GM12878 (cell line): Measurements from ENCODE around the gene STRADB. TPM values are rescaled to one million over a fixed set of nuclear protein-coding genes. Genes with fewer than 3 reads are reported as not detected.
"Not testable (repeated sequence)": the region's sequence is repeated elsewhere in the genome, so short reads cannot be mapped to it uniquely, and the experiment has no call there.

ENCODE experiments used
- ATAC-seq: fragments of 200-7000 bp; cut with Tn5 transposase; 3 replicates; pipeline ENCODE4 v1.9.1; 2020; ENCODE audit warnings: mild to moderate bottlenecking, moderate library complexity
- BruUV-seq: library from RNA; stranded (reverse); fragments of 400-500 nt; replicated peaks from 2 replicates; lab custom pipeline; 2021; lab: Mats Ljungman, UMichigan
- CTCF ChIA-PET: fragments of 300-600 bp; sonication (Branson Sonifier 250); formaldehyde crosslinking; extraction: SDS; loops from one replicate; lab custom pipeline; 2021; ENCODE audit warnings: inconsistent platforms; lab: Yijun Ruan, JAX
- POLR2A ChIA-PET: fragments of 350-600 bp; formaldehyde crosslinking; extraction: SDS; loops from one replicate; lab custom pipeline; 2021; ENCODE audit warnings: inconsistent platforms; lab: Charles Lee
- RAD21 ChIA-PET: fragments of 300-600 bp; sonication (Branson Sonifier 250); formaldehyde crosslinking; loops from one replicate; lab custom pipeline; 2023; ENCODE audit warnings: antibody characterized with exemption; ENCODE audit not compliant: unreplicated experiment; lab: Charles Lee
- SMC1A ChIA-PET: fragments of 300-600 bp; sonication (Branson Sonifier 250); formaldehyde crosslinking; loops from one replicate; lab custom pipeline; 2023; ENCODE audit not compliant: unreplicated experiment, uncharacterized antibody; lab: Charles Lee
- DNase-seq: peaks from one replicate; pipeline ENCODE4 v3.0.0-alpha.2; 2011; ENCODE audit warnings: low read depth, low spot score
- FAIRE-seq: peaks from 3 replicates; lab custom pipeline; 2011; peaks lifted over from hg19 to GRCh38; lab: Jason Lieb, UNC
- H2AFZ ChIP-seq: 2 replicates; pipeline ENCODE4 v1.6.0; 2011; ENCODE audit warnings: low read depth, low read length, control low read depth; ENCODE audit not compliant: control insufficient read depth
- H3K27ac ChIP-seq: 2 replicates; pipeline ENCODE4 v1.5.1; 2011; ENCODE audit warnings: control low read depth; ENCODE audit not compliant: control insufficient read depth, insufficient read depth
- H3K27me3 ChIP-seq, 2 experiments: replicated peaks in 1 of 2; 2 replicates each; pipeline versions ENCODE4 v1.6.0 to v1.6.1; 2011; ENCODE audit warnings: low read length in 1 of 2; ENCODE audit not compliant: control insufficient read depth in 2 of 2, insufficient read depth in 2 of 2
- H3K36me3 ChIP-seq, 2 experiments: 2 replicates each; pipeline ENCODE4 v1.5.1; 2011; ENCODE audit warnings: low read length in 1 of 2; ENCODE audit not compliant: control insufficient read depth in 2 of 2, insufficient read depth in 2 of 2
- H3K4me1 ChIP-seq: 2 replicates; pipeline ENCODE4 v1.6.1; 2011; ENCODE audit warnings: mild to moderate bottlenecking, low read length, moderate library complexity, mixed read lengths; ENCODE audit not compliant: control insufficient read depth, insufficient read depth
- H3K4me2 ChIP-seq: 2 replicates; pipeline ENCODE4 v1.6.0; 2011; ENCODE audit warnings: control low read depth; ENCODE audit not compliant: control insufficient read depth, insufficient read depth
- H3K4me3 ChIP-seq: fragments of 200-600 bp; sonication (generic); 2 replicates; pipeline ENCODE4 v1.5.1; 2016
- H3K79me2 ChIP-seq: 2 replicates; pipeline ENCODE4 v1.6.0; 2011; ENCODE audit warnings: low read length; ENCODE audit not compliant: control insufficient read depth, insufficient read depth
- H3K9ac ChIP-seq: 2 replicates; pipeline ENCODE4 v1.8.0; 2011; ENCODE audit warnings: low read length, control low read depth, mixed read lengths; ENCODE audit not compliant: control insufficient read depth, insufficient read depth
- H3K9me3 ChIP-seq: replicated peaks from 3 replicates; pipeline ENCODE4 v1.5.1; 2011; ENCODE audit warnings: mild to moderate bottlenecking, low read length; ENCODE audit not compliant: control insufficient read depth, insufficient read depth
- H4K20me1 ChIP-seq: 2 replicates; pipeline ENCODE4 v1.6.0; 2011; ENCODE audit not compliant: control insufficient read depth, insufficient read depth
- ASH2L ChIP-seq: fragments of 300-600, 200-600 bp; sonication (generic); IDR thresholded peaks from 2 replicates; pipeline ENCODE4 v1.6.1; 2017; ENCODE audit warnings: low read depth, mild to moderate bottlenecking, borderline replicate concordance
- BRCA1 ChIP-seq: IDR thresholded peaks from 2 replicates; pipeline ENCODE4 v1.6.1; 2011; ENCODE audit warnings: low read depth, low read length, improper control_type of control experiment
- CBFB ChIP-seq: IDR thresholded peaks from 2 replicates; pipeline ENCODE4 v1.6.1; 2016; ENCODE audit warnings: antibody characterized with exemption, low read depth
- CHD4 ChIP-seq: fragments of 200-600 bp; sonication (generic); IDR thresholded peaks from 2 replicates; pipeline ENCODE4 v1.6.1; 2016; ENCODE audit warnings: mild to moderate bottlenecking
- GABPA ChIP-seq: IDR thresholded peaks from 2 replicates; pipeline ENCODE4 v1.6.1; 2014; ENCODE audit warnings: antibody characterized with exemption, low read depth, mild to moderate bottlenecking, inconsistent platforms
- HCFC1 ChIP-seq: fragments of 150-350 bp; IDR thresholded peaks from 2 replicates; pipeline ENCODE4 v1.6.1; 2014; ENCODE audit warnings: low read length
- JUND ChIP-seq: IDR thresholded peaks from 2 replicates; pipeline ENCODE4 v1.6.1; 2012; ENCODE audit warnings: low read depth, mild to moderate bottlenecking, low read length, improper control_type of control experiment, moderate library complexity
- KLF5 ChIP-seq: fragments of 450-650 bp; IDR thresholded peaks from 2 replicates; pipeline ENCODE4 v1.6.1; 2014; ENCODE audit warnings: mild to moderate bottlenecking; ENCODE audit not compliant: partially characterized antibody
- MXI1 ChIP-seq: fragments of 150-350 bp; IDR thresholded peaks from 2 replicates; pipeline ENCODE4 v1.6.1; 2011; ENCODE audit warnings: low read depth, mild to moderate bottlenecking, inconsistent platforms, low read length, improper control_type of control experiment
- RCOR1 ChIP-seq: conservative IDR thresholded peaks from 2 replicates; pipeline ENCODE4 v1.6.1; 2012; ENCODE audit warnings: low read depth, low read length, improper control_type of control experiment
- USF1 ChIP-seq: IDR thresholded peaks from 2 replicates; pipeline ENCODE4 v1.6.1; 2011; ENCODE audit warnings: borderline replicate concordance, low read depth, mild to moderate bottlenecking, moderate library complexity, mixed read lengths, low read length; ENCODE audit not compliant: insufficient read depth; ENCODE audit errors: extremely low read length
- ZBTB11 ChIP-seq: fragments of 450-650 bp; formaldehyde crosslinking; IDR thresholded peaks from 2 replicates; pipeline ENCODE4 v1.5.0; 2022; ENCODE audit warnings: mild to moderate bottlenecking, missing genetic modification characterization
- ZNF274 ChIP-seq: IDR thresholded peaks from one replicate; pipeline ENCODE4 v1.8.0; 2011; ENCODE audit not compliant: insufficient read length, insufficient read depth
- WGBS: methylation state at CpG from one replicate; pipeline ENCODE4 v1.1.6; 2016; ENCODE audit warnings: low lambda C conversion rate; ENCODE audit not compliant: insufficient replicate concordance, insufficient coverage; ENCODE audit errors: missing lambda C conversion rate; 5-methylcytosine and 5-hydroxymethylcytosine counted together
- in situ Hi-C: fragments of 300-500 bp; cut with MboI; formaldehyde crosslinking; loops from 9 replicates; pipeline ENCODE4 v1.14.3; 2018; ENCODE audit warnings: mixed read lengths
- intact Hi-C: fragments of 100-400 bp; cut with micrococcal nuclease; formaldehyde crosslinking; loops from one replicate; pipeline ENCODE4 v1.14.2; 2022; ENCODE audit not compliant: unreplicated experiment
- polyA plus RNA-seq, 11 experiments: library from polyadenylated mRNA; depleted of rRNA in 4 of 11; unstranded in 6 of 11; stranded (reverse) in 5 of 11; fragments of >200 nt; fragmentation: Nextera tagmentation in 4 of 11; fragmentation: Illumina TruSeq in 1 of 11; extraction: Ambion mirVana in 4 of 11; extraction: Trizol in 1 of 11; gene quantifications; 1 replicate in 1 of 11; 2 replicates in 10 of 11; pipeline versions ENCODE4 v1.2.1 to v1.2.3, GENCODE V29; 2011 to 2016; ENCODE audit warnings: inconsistent platforms in 2 of 11, missing spikeins in 2 of 11, low read depth in 1 of 11
- total RNA-seq, 4 experiments: library from RNA; depleted of rRNA in 3 of 4; stranded (reverse); fragments of >200 nt in 3 of 4; fragmentation: Illumina TruSeq in 1 of 4; extraction: Trizol in 1 of 4; gene quantifications; 2 replicates each; pipeline versions ENCODE4 v1.2.1 to v1.2.3, GENCODE V29; 2013 to 2021

The STRADB gene
- total and polyA plus RNA-seq, 10 of the 15 experiments (the other 5 are each of a cell fraction or from before 2014, with no cell fraction given): 7.6 to 58.3 (median 32.2) TPM

DNA sequence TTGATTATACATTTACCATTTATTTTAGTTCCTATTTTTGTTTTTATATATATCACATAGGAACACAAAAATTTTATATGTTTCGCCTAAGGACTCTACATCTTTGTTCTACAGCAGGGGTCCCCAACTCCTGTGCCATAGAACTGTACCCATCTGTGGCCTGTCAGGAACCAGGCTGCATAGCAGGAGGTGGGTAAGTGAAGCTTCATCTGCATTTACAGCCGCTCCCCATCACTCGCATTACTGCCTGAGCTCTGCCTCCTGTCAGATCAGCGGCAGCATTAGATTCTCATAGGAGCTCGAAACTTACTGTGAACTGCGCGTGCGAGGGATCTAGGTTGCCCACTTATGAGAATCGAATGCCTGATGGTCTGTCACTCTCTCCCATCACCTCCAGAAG lies 25.6 kb upstream of the STRADB start:
- 92% methylated on average over 9 of the region's 9 CpGs for WGBS
- RAD21 ChIA-PET: interaction anchor here (0.9 kb wide), 1 partner anchor 25 kb away, joined by 3 read pairs; the partner anchor contains the start of gene TRAK2
- no peaks in the 10 kb centered on the region; the same call in 2 of the 3 replicates for H3K9me3 ChIP-seq
- no peak overlapping the region for H2AFZ ChIP-seq
- no peak for ATAC-seq
- H3K4me2 ChIP-seq: no peak overlapping the region
- no peaks in the 10 kb centered on the region for H3K36me3 ChIP-seq
- SMC1A ChIA-PET: interaction anchor here (1.1 kb wide), 1 partner anchor 19 kb away, joined by 4 read pairs; no protein-coding TSS in a partner anchor
- TF ChIP-seq RCOR1 (no peak), MXI1 (no peak), CHD4 (no peak), KLF5 (no peak), JUND (no peak), USF1 (no peak), HCFC1 (no peak), ZBTB11 (CRISPR knock-in tag) (no peak), CBFB (no peak), ZNF274 (no peak), GABPA (no peak), BRCA1 (no peak), ASH2L (no peak)
- H3K4me3 ChIP-seq: no peak overlapping the region
- POLR2A ChIA-PET: interaction anchor here (0.6 kb wide), 1 partner anchor 578 kb away, joined by 5 read pairs; no protein-coding TSS in a partner anchor
- H3K27ac ChIP-seq: no peak overlapping the region
- CTCF ChIA-PET: no interaction called here
- no peaks in the 10 kb centered on the region for H3K27me3 ChIP-seq
- no peak for DNase-seq
- FAIRE-seq: no peak
- H3K4me1 ChIP-seq: no peaks in the 10 kb centered on the region
- in situ Hi-C loops (no loop called here), intact Hi-C loops (no loop called here)
- H3K9ac ChIP-seq: no peak overlapping the region
- no peaks in the 10 kb centered on the region for H3K79me2 ChIP-seq
- no TSS peak for BruUV-seq
- H4K20me1 ChIP-seq: no peaks in the 10 kb centered on the region

DNA sequence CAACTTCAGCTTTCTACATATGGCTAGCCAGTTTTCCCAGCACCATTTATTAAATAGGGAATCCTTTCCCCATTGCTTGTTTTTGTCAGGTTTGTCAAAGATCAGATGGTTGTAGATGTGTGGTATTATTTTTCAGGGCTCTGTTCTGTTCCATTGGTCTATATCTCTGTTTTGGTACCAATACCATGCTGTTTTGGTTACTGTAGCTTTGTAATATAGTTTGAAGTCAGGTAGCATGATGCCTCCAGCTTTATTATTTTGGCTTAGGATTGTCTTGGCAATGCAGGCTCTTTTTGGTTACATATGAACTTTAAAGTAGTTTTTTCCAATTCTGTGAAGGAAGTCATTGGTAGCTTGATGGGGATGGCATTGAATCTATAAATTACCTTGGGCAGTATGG lies 23.2 kb upstream of the STRADB start:
- H4K20me1 ChIP-seq, DNase-seq, FAIRE-seq, H3K9me3 ChIP-seq, BruUV-seq, POLR2A ChIA-PET, H3K79me2 ChIP-seq, H3K4me2 ChIP-seq, CTCF ChIA-PET, H3K27me3 ChIP-seq, H3K9ac ChIP-seq, ATAC-seq, H3K27ac ChIP-seq, H3K4me3 ChIP-seq, RAD21 ChIA-PET, H2AFZ ChIP-seq, H3K4me1 ChIP-seq, H3K36me3 ChIP-seq, in situ Hi-C loops, intact Hi-C loops: not testable (repeated sequence)
- SMC1A ChIA-PET: interaction anchor here (0.7 kb wide), 1 partner anchor 33 kb away, joined by 3 read pairs; no protein-coding TSS in a partner anchor
